ENCODE measurements around the gene SLCO2A1.

SLCO2A1 gene

GRCh38 chr3:133915685-133916658 is 113.8 kb downstream of the SLCO2A1 start:
- no peak for DNase-seq (ENCODE audit: insufficient read length, low spot score)
- TF ChIP-seq POLR2A (IDR thresholded peaks at IDR 0.05; ENCODE audit: low read depth, low read length): no peak
- FAIRE-seq: no peak

- no peak for DNase-seq (ENCODE audit: insufficient read length, low spot score)
- TF ChIP-seq POLR2A (IDR thresholded peaks at IDR 0.05; ENCODE audit: low read depth, low read length): no peak
- no peak for FAIRE-seq
Observed at GRCh38 chr3:133914839-133915600, 114.7 kb downstream of the SLCO2A1 start.

GRCh38 chr3:133910422-133910821 is 119.3 kb downstream of the SLCO2A1 start:
- no peak for TF ChIP-seq POLR2A (IDR thresholded peaks at IDR 0.05; ENCODE audit: low read depth, low read length)
- FAIRE-seq: no peak
- no peak for DNase-seq (ENCODE audit: insufficient read length, low spot score)

DNA sequence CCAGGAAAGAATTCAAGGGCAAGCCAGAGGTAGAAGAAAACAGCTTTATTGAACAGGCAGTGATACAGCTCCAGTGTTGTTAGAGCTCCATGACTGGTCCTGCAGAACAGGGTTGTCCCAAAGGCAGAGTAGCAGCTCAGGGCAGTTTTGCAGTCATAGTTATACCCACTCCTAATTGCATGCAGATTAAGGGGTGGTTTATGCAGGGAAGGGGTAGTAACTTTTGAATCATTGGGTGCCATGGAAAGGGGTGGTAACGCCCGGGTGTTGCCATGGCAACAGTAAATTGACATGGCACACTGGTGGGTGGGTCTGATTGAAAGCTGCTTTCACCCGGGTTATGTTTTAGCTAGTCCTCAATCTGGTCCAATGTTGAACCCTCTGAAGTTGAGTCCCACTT is 124.3 kb downstream of the SLCO2A1 start:
- TF ChIP-seq POLR2A (IDR thresholded peaks at IDR 0.05; ENCODE audit: low read depth, low read length): no peak
- FAIRE-seq: no peak
- DNase-seq (ENCODE audit: insufficient read length, low spot score): no peak

- FAIRE-seq (no peak), DNase-seq (ENCODE audit: insufficient read length, low spot score) (no peak)
- TF ChIP-seq POLR2A (IDR thresholded peaks at IDR 0.05; ENCODE audit: low read depth, low read length): no peak
Observed at GRCh38 chr3:133901847-133902246, 127.9 kb downstream of the SLCO2A1 start.

DNA sequence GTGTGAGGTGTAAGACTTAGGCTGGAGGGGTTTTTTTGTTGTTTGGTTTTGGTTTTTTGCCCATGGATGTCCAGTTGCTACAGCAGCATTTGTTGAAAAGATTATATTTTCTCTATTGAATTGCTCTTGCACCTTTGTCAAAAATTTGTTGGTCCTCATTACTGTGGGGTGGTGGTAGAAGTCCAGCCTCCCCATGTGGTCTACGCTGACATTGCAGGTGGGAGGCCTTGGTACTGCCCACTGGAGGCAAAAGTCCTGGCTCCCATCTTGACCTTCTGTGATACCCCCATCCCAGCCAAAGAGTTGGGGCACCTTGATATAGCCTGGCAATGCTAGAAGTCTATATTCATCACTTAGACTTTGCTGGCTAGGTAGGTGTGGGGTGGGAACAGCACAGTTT is 128.6 kb downstream of the SLCO2A1 start:
- FAIRE-seq: no peak
- no peak for TF ChIP-seq POLR2A (IDR thresholded peaks at IDR 0.05; ENCODE audit: low read depth, low read length)
- no peak for DNase-seq (ENCODE audit: insufficient read length, low spot score)

DNA sequence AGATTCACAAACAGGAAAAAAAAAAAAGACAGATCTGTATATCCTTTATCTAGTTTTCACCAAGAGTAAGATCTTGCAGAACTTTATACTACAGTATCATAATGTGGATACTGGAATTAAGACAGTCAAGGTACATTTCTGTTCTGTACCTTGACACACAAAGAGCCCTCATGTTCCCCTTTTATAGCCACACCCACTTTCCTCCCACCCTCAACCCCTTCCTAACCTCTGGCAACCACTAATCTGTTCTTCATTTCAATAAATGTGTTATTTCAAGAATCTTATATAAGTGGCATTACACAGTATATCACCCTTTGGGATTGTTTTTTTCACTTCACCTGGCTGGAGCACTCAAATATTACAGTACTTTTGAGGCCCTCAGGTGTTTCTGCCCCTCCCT is 130.4 kb downstream of the SLCO2A1 start:
- FAIRE-seq: no peak
- DNase-seq (ENCODE audit: insufficient read length, low spot score): no peak
- no peak for TF ChIP-seq POLR2A (IDR thresholded peaks at IDR 0.05; ENCODE audit: low read depth, low read length)

DNA sequence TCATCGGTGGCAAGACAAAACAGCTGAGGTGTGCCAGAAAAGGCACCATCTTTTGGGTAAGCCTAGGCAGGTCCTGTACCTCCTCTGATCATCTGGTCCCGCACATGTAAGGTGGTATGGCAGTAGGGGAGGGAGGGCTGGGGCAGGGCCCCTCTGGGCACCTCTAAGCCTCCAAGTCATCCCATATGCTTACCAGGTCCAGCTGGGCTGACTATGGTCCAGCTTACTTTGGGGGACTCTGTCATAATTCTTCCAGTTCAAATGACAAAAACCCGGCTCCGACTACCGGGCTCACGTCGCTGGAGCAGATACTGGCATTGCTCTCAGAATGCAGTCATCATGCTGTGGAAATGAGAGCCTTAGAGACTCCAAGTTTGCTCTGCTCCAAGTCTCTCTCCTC is 132.2 kb downstream of the SLCO2A1 start:
- DNase-seq (ENCODE audit: insufficient read length, low spot score) (no peak), FAIRE-seq (no peak)
- TF ChIP-seq POLR2A (IDR thresholded peaks at IDR 0.05; ENCODE audit: low read depth, low read length): no peak

- no peak for FAIRE-seq
- DNase-seq (ENCODE audit: insufficient read length, low spot score): no peak
- no peak for TF ChIP-seq POLR2A (IDR thresholded peaks at IDR 0.05; ENCODE audit: low read depth, low read length)
Observed at GRCh38 chr3:133896002-133896761, 133.5 kb downstream of the SLCO2A1 start.

GRCh38 chr3:133895208-133896001 is 134.3 kb downstream of the SLCO2A1 start, which contains the start of gene RAB6B:
Gene RAB6B (minus strand): TSS chr3:133895882. CDS start chr3:133895466, 416 bp downstream.
- no peak for FAIRE-seq
- TF ChIP-seq POLR2A (IDR thresholded peaks at IDR 0.05; ENCODE audit: low read depth, low read length): 0 out of 2 replicates have a peak, but pooled peaks have one; percentile 27

DNA sequence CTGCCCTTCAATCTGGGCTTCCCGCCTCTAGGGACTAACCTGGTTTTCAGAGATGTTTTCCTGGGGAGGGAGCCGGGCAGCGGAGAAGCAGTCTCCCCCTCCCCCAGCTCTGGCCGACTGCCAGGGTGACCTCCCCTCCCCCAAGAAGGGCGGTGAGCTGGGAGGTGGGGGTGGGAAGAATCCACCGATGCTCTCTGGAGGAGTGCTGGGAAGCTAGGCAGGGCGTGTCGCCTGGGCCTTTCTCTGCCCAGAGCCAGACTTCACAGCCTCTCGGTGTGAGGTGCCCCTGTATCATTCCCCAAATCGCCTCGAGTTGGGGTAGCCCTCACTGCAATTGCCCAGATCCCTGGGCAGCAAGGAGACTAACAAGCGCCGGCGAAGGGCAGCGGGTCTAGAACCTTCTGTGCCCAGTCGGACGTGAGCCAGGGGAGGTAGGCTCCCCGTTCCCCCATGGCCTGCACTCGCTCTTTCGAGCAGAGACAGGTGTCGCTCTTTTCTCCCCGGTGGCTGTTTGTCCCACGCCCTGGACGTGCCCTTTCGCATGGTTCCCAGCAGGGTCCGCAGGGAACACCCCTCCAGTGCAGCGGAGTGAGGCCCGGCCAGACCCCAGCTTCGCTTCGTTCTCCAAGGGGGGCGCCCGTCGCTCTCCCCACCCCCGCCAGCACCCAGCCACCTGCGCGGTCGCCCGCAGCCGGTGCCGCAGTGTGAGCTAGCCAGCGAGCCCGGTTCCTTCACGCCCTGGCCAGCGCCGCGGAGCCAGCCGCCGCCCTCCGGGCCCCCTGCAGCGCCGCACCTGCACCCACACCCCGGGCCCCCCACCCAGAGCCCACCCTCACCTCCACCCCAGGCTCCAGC is 135.1 kb downstream of the SLCO2A1 start:
- no peak for FAIRE-seq
- DNase-seq (ENCODE audit: insufficient read length, low spot score): no peak

More at GRCh38 chr3:133895208-133896001, 134.3 kb downstream of the SLCO2A1 start, which contains the start of gene RAB6B:
- DNase-seq (ENCODE audit: insufficient read length, low spot score): peak; percentile 51

More for the DNA sequence above, 135.1 kb downstream of the SLCO2A1 start:
- TF ChIP-seq POLR2A (IDR thresholded peaks at IDR 0.05; ENCODE audit: low read depth, low read length): no peak
